ENCODE measurements around the gene RAB43.

GRCh38 chr3:129047553-129047839, 74.1 kb downstream of the RAB43 start:
- TF ChIP-seq ARNT (IDR thresholded peaks at IDR 0.05) (no peak), SP1 (IDR thresholded peaks at IDR 0.05) (no peak), LEF1 (IDR thresholded peaks at IDR 0.05; ENCODE audit: borderline replicate concordance) (no peak), HDGF (IDR thresholded peaks at IDR 0.05; ENCODE audit: borderline replicate concordance) (no peak), TARDBP (IDR thresholded peaks at IDR 0.05) (no peak), NFRKB (IDR thresholded peaks at IDR 0.05) (no peak), BHLHE40 (IDR thresholded peaks at IDR 0.05; ENCODE audit: borderline replicate concordance) (no peak), FOXK2 (IDR thresholded peaks at IDR 0.05) (no peak), FOXM1 (IDR thresholded peaks at IDR 0.05; ENCODE audit: borderline replicate concordance) (no peak), SUZ12 (IDR thresholded peaks at IDR 0.05) (no peak)
- TF ChIP-seq, protein P1, sequence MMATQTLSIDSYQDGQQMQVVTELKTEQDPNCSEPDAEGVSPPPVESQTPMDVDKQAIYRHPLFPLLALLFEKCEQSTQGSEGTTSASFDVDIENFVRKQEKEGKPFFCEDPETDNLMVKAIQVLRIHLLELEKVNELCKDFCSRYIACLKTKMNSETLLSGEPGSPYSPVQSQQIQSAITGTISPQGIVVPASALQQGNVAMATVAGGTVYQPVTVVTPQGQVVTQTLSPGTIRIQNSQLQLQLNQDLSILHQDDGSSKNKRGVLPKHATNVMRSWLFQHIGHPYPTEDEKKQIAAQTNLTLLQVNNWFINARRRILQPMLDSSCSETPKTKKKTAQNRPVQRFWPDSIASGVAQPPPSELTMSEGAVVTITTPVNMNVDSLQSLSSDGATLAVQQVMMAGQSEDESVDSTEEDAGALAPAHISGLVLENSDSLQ (IDR thresholded peaks at IDR 0.05) = no peak

Data from HEK293T (cell line).